HEK293 (cell line): ENCODE data around the gene OSTC.

Experiments
- CTCF ChIA-PET: fragments of 350-600 bp; formaldehyde crosslinking; extraction: SDS; loops from one replicate; lab custom pipeline; 2021; ENCODE audit warnings: antibody characterized with exemption; lab: Yijun Ruan, JAX
- POLR2A ChIA-PET: fragments of 300-600 bp; formaldehyde crosslinking; extraction: SDS; loops from one replicate; lab custom pipeline; 2020; ENCODE audit warnings: antibody characterized with exemption, inconsistent platforms; lab: Yijun Ruan, JAX
- H3K27ac ChIP-seq: fragments of 200-500 bp; sonication (Bioruptor generic); 2 replicates; pipeline ENCODE4 v1.5.1; 2014; ENCODE audit warnings: low read depth, low read length, control low read depth, inconsistent platforms; ENCODE audit errors: extremely low read depth
- H3K36me3 ChIP-seq, 2 experiments: fragments of 200-500 bp in 1 of 2; sonication (Bioruptor generic) in 1 of 2; 1 replicate in 1 of 2; 2 replicates in 1 of 2; pipeline ENCODE4 v1.5.1; 2014 to 2017; ENCODE audit warnings: inconsistent platforms in 2 of 2, low read length in 2 of 2; ENCODE audit not compliant: control insufficient read depth in 2 of 2, insufficient read depth in 1 of 2
- H3K4me1 ChIP-seq: fragments of 200-500 bp; sonication (Bioruptor generic); 2 replicates; pipeline ENCODE4 v1.5.1; 2014; ENCODE audit warnings: mild to moderate bottlenecking, low read length, inconsistent platforms; ENCODE audit not compliant: control insufficient read depth, insufficient read depth
- H3K4me3 ChIP-seq: 2 replicates; pipeline ENCODE4 v1.5.1; 2011; ENCODE audit warnings: low read depth, mild to moderate bottlenecking, control low read depth, low read length, moderate library complexity
- H3K9me3 ChIP-seq: fragments of 200-500 bp; sonication (Bioruptor generic); 2 replicates; pipeline ENCODE4 v1.5.1; 2014; ENCODE audit warnings: low read depth, low read length, inconsistent platforms; ENCODE audit not compliant: control insufficient read depth, insufficient read depth
- MZF1 ChIP-seq: fragments of 450-650 bp; formaldehyde crosslinking; IDR thresholded peaks from 2 replicates; pipeline ENCODE4 v1.5.1; 2017; ENCODE audit warnings: missing biosample characterization, missing genetic modification characterization, borderline replicate concordance
- PRDM2 ChIP-seq: fragments of 450-650 bp; formaldehyde crosslinking; IDR thresholded peaks from 2 replicates; pipeline ENCODE4 v1.5.1; 2016; ENCODE audit warnings: missing biosample characterization, missing genetic modification characterization, borderline replicate concordance
- SALL2 ChIP-seq: fragments of 450-650 bp; formaldehyde crosslinking; IDR thresholded peaks from 2 replicates; pipeline ENCODE4 v1.5.0; 2017; ENCODE audit warnings: missing biosample characterization, mild to moderate bottlenecking, missing genetic modification characterization, borderline replicate concordance
- ZBTB1 ChIP-seq: fragments of 450-650 bp; formaldehyde crosslinking; IDR thresholded peaks from 2 replicates; pipeline ENCODE4 v1.5.1; 2016; ENCODE audit warnings: missing biosample characterization, missing genetic modification characterization
- ZBTB8A ChIP-seq: fragments of 450-650 bp; formaldehyde crosslinking; IDR thresholded peaks from 2 replicates; pipeline ENCODE4 v1.5.1; 2016; ENCODE audit warnings: missing biosample characterization, missing genetic modification characterization
- ZNF155 ChIP-seq: fragments of 450-650 bp; formaldehyde crosslinking; IDR thresholded peaks from 2 replicates; pipeline ENCODE4 v1.5.1; 2016; ENCODE audit warnings: missing biosample characterization, missing genetic modification characterization
- ZNF16 ChIP-seq: fragments of 450-650 bp; formaldehyde crosslinking; IDR thresholded peaks from 2 replicates; pipeline ENCODE4 v1.5.1; 2016; ENCODE audit warnings: low read depth, missing biosample characterization, missing genetic modification characterization
- ZNF169 ChIP-seq: fragments of 450-650 bp; formaldehyde crosslinking; IDR thresholded peaks from 2 replicates; pipeline ENCODE4 v1.5.1; 2016; ENCODE audit warnings: missing biosample characterization, missing genetic modification characterization
- ZNF175 ChIP-seq: fragments of 450-650 bp; formaldehyde crosslinking; IDR thresholded peaks from 2 replicates; pipeline ENCODE4 v1.5.1; 2016; ENCODE audit warnings: missing biosample characterization, missing genetic modification characterization
- ZNF23 ChIP-seq: fragments of 450-650 bp; formaldehyde crosslinking; IDR thresholded peaks from 2 replicates; pipeline ENCODE4 v1.5.1; 2016; ENCODE audit warnings: missing biosample characterization, missing genetic modification characterization, borderline replicate concordance
- ZNF248 ChIP-seq: fragments of 450-650 bp; formaldehyde crosslinking; IDR thresholded peaks from 2 replicates; pipeline ENCODE4 v1.5.1; 2017; ENCODE audit warnings: missing biosample characterization, missing genetic modification characterization
- ZNF26 ChIP-seq: fragments of 450-650 bp; formaldehyde crosslinking; IDR thresholded peaks from 2 replicates; pipeline ENCODE4 v1.5.1; 2016; ENCODE audit warnings: missing biosample characterization, missing genetic modification characterization
- ZNF280D ChIP-seq: fragments of 450-650 bp; formaldehyde crosslinking; IDR thresholded peaks from 2 replicates; pipeline ENCODE4 v1.5.1; 2016; ENCODE audit warnings: missing biosample characterization, missing genetic modification characterization
- ZNF302 ChIP-seq: fragments of 450-650 bp; formaldehyde crosslinking; IDR thresholded peaks from 2 replicates; pipeline ENCODE4 v1.5.1; 2016; ENCODE audit warnings: missing biosample characterization, missing genetic modification characterization, low read depth
- ZNF354C ChIP-seq: fragments of 450-650 bp; formaldehyde crosslinking; IDR thresholded peaks from 2 replicates; pipeline ENCODE4 v1.5.1; 2016; ENCODE audit warnings: missing biosample characterization, missing genetic modification characterization, low read depth, borderline replicate concordance
- ZNF561 ChIP-seq: fragments of 450-650 bp; IDR thresholded peaks from 2 replicates; pipeline ENCODE4 v1.5.1; 2018; ENCODE audit warnings: missing biosample characterization, missing genetic modification characterization, borderline replicate concordance
- ZNF610 ChIP-seq: fragments of 450-650 bp; formaldehyde crosslinking; IDR thresholded peaks from 2 replicates; pipeline ENCODE4 v1.5.1; 2016; ENCODE audit warnings: missing biosample characterization, missing genetic modification characterization, borderline replicate concordance
- ZNF768 ChIP-seq: fragments of 450-650 bp; formaldehyde crosslinking; IDR thresholded peaks from 2 replicates; pipeline ENCODE4 v1.5.1; 2018; ENCODE audit warnings: missing biosample characterization, mild to moderate bottlenecking, missing genetic modification characterization
- TF ChIP-seq, protein P1 (sequence below): fragments of 450-650 bp; formaldehyde crosslinking; IDR thresholded peaks from 2 replicates; pipeline ENCODE4 v1.5.1; 2016; ENCODE audit warnings: missing biosample characterization, missing genetic modification characterization
- TF ChIP-seq, protein P2 (sequence below): fragments of 450-650 bp; formaldehyde crosslinking; IDR thresholded peaks from 2 replicates; pipeline ENCODE4 v1.5.1; 2016; ENCODE audit warnings: missing biosample characterization, missing genetic modification characterization, borderline replicate concordance
- TF ChIP-seq, protein P3 (sequence below): fragments of 450-650 bp; formaldehyde crosslinking; IDR thresholded peaks from 2 replicates; pipeline ENCODE4 v1.5.1; 2016; ENCODE audit warnings: missing biosample characterization, missing genetic modification characterization

Gene OSTC

DNA sequence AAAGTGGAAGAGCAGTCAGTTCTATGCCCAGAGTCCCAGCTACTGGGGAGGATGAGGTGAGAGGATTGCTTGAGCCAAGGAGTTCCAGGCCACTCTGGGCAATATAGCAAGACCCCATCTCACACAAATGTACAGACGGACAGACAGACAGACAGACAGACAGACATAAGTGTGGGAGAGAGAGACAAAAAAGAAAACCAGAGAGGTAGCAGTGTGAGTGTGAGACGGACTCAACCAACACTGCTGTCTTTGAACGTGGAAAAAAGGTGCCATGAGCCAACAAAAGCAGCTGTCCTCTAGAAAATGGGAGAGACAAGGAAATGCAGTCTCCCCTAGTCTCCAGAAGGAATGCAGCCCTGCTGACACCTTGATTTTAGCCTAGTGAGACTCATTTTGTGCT is 48.2 kb upstream of the OSTC start (continued):
- TF ChIP-seq ZNF26 (no peak), ZBTB1 (tag by site-specific recombination) (no peak), ZBTB8A (no peak), ZNF248 (tag by site-specific recombination) (no peak), ZNF768 (tag by site-specific recombination) (no peak), ZNF610 (tag by site-specific recombination) (no peak), ZNF561 (tag by site-specific recombination) (no peak)
- TF ChIP-seq, protein P1, sequence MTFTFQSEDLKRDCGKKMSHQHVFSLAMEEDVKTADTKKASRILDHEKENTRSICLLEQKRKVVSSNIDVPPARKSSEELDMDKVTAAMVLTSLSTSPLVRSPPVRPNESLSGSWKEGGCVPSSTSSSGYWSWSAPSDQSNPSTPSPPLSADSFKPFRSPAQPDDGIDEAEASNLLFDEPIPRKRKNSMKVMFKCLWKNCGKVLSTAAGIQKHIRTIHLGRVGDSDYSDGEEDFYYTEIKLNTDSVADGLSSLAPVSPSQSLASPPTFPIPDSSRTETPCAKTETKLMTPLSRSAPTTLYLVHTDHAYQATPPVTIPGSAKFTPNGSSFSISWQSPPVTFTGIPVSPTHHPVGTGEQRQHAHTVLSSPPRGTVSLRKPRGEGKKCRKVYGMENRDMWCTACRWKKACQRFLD (tag by site-specific recombination): no peak

GRCh38 chr4:108607079-108607815 is 43.2 kb upstream of the OSTC start:
- Histone ChIP-seq H3K9me3 (no peaks in the 10 kb centered on the region), H3K4me3 (no peak overlapping the region), H3K4me1 (no peaks in the 10 kb centered on the region), H3K27ac (no peak overlapping the region), H3K36me3 (no peaks in the 10 kb centered on the region)
- CTCF ChIA-PET: no interaction called here
- POLR2A ChIA-PET: interaction anchor here (0.7 kb wide), 1 partner anchor 13 kb away, joined by 3 read pairs; the partner anchor contains the start of gene RPL34
- TF ChIP-seq ZNF16 (no peak), ZNF155 (tag by site-specific recombination) (no peak), ZNF302 (tag by site-specific recombination) (no peak), SALL2 (no peak), ZNF280D (tag by site-specific recombination) (no peak), PRDM2 (tag by site-specific recombination) (no peak), ZNF169 (tag by site-specific recombination) (no peak), ZNF354C (tag by site-specific recombination) (no peak), MZF1 (tag by site-specific recombination) (no peak), ZNF175 (tag by site-specific recombination) (no peak), ZNF23 (tag by site-specific recombination) (no peak)
- TF ChIP-seq, protein P2, sequence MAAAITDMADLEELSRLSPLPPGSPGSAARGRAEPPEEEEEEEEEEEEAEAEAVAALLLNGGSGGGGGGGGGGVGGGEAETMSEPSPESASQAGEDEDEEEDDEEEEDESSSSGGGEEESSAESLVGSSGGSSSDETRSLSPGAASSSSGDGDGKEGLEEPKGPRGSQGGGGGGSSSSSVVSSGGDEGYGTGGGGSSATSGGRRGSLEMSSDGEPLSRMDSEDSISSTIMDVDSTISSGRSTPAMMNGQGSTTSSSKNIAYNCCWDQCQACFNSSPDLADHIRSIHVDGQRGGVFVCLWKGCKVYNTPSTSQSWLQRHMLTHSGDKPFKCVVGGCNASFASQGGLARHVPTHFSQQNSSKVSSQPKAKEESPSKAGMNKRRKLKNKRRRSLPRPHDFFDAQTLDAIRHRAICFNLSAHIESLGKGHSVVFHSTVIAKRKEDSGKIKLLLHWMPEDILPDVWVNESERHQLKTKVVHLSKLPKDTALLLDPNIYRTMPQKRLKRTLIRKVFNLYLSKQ (tag by site-specific recombination): no peak
- TF ChIP-seq, protein P3, sequence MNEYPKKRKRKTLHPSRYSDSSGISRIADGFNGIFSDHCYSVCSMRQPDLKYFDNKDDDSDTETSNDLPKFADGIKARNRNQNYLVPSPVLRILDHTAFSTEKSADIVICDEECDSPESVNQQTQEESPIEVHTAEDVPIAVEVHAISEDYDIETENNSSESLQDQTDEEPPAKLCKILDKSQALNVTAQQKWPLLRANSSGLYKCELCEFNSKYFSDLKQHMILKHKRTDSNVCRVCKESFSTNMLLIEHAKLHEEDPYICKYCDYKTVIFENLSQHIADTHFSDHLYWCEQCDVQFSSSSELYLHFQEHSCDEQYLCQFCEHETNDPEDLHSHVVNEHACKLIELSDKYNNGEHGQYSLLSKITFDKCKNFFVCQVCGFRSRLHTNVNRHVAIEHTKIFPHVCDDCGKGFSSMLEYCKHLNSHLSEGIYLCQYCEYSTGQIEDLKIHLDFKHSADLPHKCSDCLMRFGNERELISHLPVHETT: no peak
